Measurements from ENCODE around the gene PDZK1. TPM values are rescaled to one million over a fixed set of nuclear protein-coding genes. Genes with fewer than 3 reads are reported as not detected.

The PDZK1 gene
- total RNA-seq, 1 experiment from 2014 or later: 0.27 TPM

- intact Hi-C loops (cut with micrococcal nuclease): no loop called here
- Histone ChIP-seq H3K9ac (ENCODE audit: low read length) (no peak overlapping the region), H3K9me3 (ENCODE audit: control insufficient read depth in 1 of 2, insufficient read depth in 1 of 2, low read depth in 1 of 2, low read length in 2 of 2) (no peaks in the 10 kb centered on the region), H3K4me2 (ENCODE audit: low read length) (no peak overlapping the region), H2AFZ (ENCODE audit: low read depth, low read length, poor library complexity, severe bottlenecking) (no peak overlapping the region), H3K27ac (ENCODE audit: low read depth, low read length) (no peak overlapping the region), H3K36me3 (ENCODE audit: control insufficient read depth in 1 of 2, insufficient read depth in 2 of 2, low read length in 2 of 2) (peaks cover 7 to 20% of the 10 kb centered on the region in 2 experiments; a peak in 3 of 4 replicates), H3K79me2 (ENCODE audit: insufficient read depth, low read length) (no peaks in the 10 kb centered on the region), H3K27me3 (ENCODE audit: insufficient read depth, low read length) (no peaks in the 10 kb centered on the region), H3K4me1 (ENCODE audit: control insufficient read depth in 1 of 2, insufficient read depth in 2 of 2, low read length in 2 of 2) (peaks cover 0 to 5% of the 10 kb centered on the region in 2 experiments; a peak in 2 of 4 replicates), H3K9me2 (ENCODE audit: insufficient read depth) (no peaks in the 10 kb centered on the region), H3K4me3 (replicated peaks in 1 of 2; ENCODE audit: low read depth in 1 of 2, low read length in 2 of 2) (no peak overlapping the region), H4K20me1 (ENCODE audit: insufficient read depth) (no peaks in the 10 kb centered on the region)
- RAD21 ChIA-PET (ENCODE audit: low non-redundant PET in 1 of 2, low total read pairs in 2 of 2, uncharacterized antibody in 2 of 2, unreplicated experiment in 2 of 2): no interaction called here
- CTCF ChIA-PET: no interaction called here
- POLR2A ChIA-PET: no interaction called here
- DNase-seq (ENCODE audit: low read depth, low spot score) (no peak), ATAC-seq (no peak)
- TF ChIP-seq CBX3 (IDR thresholded peaks at IDR 0.05; ENCODE audit: low read depth): no peak
- no peak for TF ChIP-seq EGR1 (IDR thresholded peaks at IDR 0.05; ENCODE audit: low read depth)
- no peak for TF ChIP-seq EZH2phosphoT487 (IDR thresholded peaks at IDR 0.05; ENCODE audit: borderline replicate concordance)
- no peak for TF ChIP-seq JUND (IDR thresholded peaks at IDR 0.05)
- no peak for TF ChIP-seq CEBPB (IDR thresholded peaks at IDR 0.05; ENCODE audit: low read depth)
- no peak for TF ChIP-seq ATF3 (IDR thresholded peaks at IDR 0.05)
- no peak for TF ChIP-seq ZNF274 (IDR thresholded peaks at IDR 0.05; ENCODE audit: low read depth, low read length)
- no peak for TF ChIP-seq RAD21 (IDR thresholded peaks at IDR 0.05; ENCODE audit: low read depth)
- TF ChIP-seq ELF1 (IDR thresholded peaks at IDR 0.05; ENCODE audit: borderline replicate concordance, low read depth): no peak
- no peak for TF ChIP-seq FOSL1 (IDR thresholded peaks at IDR 0.05; ENCODE audit: low read depth)
- TF ChIP-seq POLR2AphosphoS5 (IDR thresholded peaks at IDR 0.05; ENCODE audit: low read depth, low read length): no peak
- TF ChIP-seq ZFX (IDR thresholded peaks at IDR 0.05): no peak
- BruUV-seq (replicated peaks): no TSS peak
These were observed 40.5 kb upstream of the PDZK1 start for GRCh38 chr1:145747398-145748247.
